Renal cortical epithelial cell (primary cell): ENCODE data around the gene SLC28A1. TPM values are rescaled to one million over a fixed set of nuclear protein-coding genes. Genes with fewer than 3 reads are reported as not detected.
A peak's percentile ranks its signal among the peaks of the same experiment; 100 is the strongest.

Source experiments
- DNase-seq: peaks from one replicate; pipeline ENCODE4 v3.0.0-alpha.2; 2011; ENCODE audit warnings: low read depth
- total RNA-seq: library from RNA; depleted of rRNA; stranded (reverse); fragments of >200 nt; gene quantifications from 2 replicates; pipeline ENCODE4 v1.2.3, GENCODE V29; 2014

SLC28A1 gene
- total RNA-seq, 1 donor from 2014 or later = 0.15 TPM

- no peak for DNase-seq
Measured at GRCh38 chr15:84938726-84939125, 54.3 kb downstream of the SLC28A1 start.

DNA sequence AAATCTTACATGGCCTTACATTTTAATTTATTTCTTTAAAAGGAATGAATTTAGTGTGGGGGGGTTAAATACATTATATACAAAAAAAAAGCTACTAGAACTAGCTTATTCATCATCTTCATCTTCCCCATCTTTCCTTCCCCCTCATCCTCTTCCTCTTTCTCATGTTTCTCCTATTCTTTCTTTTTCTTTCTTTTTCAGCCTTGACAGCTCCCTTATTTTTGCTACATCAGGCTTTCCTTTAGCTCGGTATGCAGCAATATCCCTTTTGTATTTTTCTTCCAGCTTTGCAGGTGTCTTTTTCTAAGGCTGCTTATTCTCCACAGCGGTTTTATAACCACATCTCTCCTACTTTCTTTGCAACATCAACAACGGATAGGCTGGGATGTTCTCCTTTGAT, 55.9 kb downstream of the SLC28A1 start:
- DNase-seq = no peak

DNA sequence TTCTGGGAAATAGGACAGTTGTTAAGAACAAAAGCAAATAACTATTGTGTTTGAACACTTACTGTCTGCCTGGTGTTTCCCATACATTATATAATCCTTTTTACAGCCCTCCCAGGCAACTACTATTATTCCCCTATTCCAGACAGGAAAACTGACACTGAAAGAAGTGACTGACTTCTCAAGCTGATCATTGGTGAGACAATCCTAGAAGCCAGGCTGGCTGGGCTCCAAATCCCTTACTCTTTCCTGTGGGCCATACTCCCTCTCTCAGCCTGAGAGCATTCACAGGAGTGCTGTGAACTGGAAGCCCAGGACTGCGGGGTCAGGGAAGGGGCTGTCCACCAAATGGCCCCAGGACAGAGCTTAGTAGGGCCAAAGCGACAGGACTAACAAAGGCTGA, 58.0 kb downstream of the SLC28A1 start:
- no peak for DNase-seq

DNA sequence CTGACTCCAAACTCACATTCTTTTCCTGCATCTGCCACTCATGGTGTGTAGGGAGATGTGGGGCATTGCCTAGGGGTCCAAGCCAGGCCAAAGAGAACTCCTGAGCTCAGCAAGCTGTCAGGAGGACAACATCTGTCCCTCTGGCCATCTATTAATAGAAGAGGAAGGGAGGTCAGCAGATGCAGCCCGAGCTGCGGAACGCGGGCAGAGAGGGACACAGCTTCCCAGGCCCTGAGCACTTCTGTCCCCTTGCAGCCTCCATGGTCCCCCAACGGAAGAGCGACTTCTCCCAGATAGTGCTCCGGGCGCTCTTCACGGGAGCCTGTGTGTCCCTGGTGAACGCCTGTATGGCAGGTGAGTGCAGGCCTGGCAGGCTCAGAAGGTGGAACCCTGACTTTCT, 59.8 kb downstream of the SLC28A1 start:
- no peak for DNase-seq

DNA sequence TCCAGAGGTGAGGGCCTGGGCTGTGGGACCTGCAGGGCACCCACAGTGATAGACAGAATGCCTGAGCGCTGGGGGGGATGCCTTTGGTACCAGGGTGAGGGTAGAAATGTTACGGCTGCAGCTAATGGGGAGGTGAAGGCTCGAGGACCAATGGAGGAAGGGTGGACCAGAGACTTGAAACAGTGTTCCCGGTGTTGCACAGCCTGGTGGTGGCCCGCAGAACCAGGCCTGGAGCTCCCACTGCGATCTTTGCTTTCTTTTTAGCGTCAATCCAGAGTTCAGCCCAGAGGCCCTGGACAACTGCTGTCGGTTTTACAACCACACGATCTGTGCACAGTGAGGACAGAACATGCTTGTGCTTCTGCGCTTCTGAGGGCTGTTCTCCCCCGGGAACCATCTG, 60.4 kb downstream of the SLC28A1 start:
- no peak for DNase-seq

GRCh38 chr15:84946772-84947489, 62.5 kb downstream of the SLC28A1 start:
- DNase-seq = no peak

- DNase-seq = peak; percentile 78
Measured at GRCh38 chr15:84947947-84948830, 63.7 kb downstream of the SLC28A1 start.

GRCh38 chr15:84949043-84949442, 64.6 kb downstream of the SLC28A1 start:
- DNase-seq = no peak

- no peak for DNase-seq
Measured at GRCh38 chr15:84949845-84950569, 65.5 kb downstream of the SLC28A1 start.

GRCh38 chr15:84950570-84951111, 66.2 kb downstream of the SLC28A1 start:
- DNase-seq = no peak

DNA sequence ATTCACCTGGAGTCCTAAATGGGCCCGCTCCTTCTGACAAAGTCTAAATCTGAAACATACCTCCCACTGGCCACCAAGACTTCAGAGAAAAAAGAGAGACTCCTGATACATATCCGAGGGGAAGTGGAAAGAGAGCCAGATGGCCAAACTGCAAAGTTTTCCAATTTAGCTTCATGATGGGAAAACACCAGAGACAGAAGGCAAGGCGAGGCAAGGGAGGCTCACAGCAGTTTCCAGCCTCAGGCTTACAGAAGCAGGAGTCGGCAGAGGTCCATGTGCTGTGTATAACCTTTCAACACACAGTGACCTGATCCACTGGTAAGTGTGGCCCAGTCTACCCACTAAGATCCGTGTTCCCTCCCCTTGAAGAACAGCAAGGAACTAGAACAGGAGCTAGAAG, 67.3 kb downstream of the SLC28A1 start:
- DNase-seq = no peak

DNA sequence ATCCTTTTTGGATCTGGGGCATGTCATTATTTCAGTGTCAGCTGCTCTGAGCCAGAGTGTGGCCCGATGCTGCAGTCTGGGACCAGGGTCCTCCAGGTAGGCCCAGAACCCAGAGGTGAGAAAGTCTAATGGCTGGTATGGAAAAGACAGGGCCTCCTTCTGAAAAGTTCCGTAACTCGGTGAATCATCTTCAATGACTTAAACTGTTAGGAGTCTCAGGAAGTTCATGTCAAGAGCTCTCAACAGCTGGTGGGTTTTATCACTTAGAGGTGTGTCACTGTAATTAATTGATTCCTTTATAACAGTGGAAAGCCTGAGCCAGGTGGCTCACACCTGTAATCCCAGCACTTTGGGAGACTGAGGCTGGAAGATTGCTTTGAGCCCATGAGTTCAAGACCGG, 68.7 kb downstream of the SLC28A1 start:
- DNase-seq = no peak

DNA sequence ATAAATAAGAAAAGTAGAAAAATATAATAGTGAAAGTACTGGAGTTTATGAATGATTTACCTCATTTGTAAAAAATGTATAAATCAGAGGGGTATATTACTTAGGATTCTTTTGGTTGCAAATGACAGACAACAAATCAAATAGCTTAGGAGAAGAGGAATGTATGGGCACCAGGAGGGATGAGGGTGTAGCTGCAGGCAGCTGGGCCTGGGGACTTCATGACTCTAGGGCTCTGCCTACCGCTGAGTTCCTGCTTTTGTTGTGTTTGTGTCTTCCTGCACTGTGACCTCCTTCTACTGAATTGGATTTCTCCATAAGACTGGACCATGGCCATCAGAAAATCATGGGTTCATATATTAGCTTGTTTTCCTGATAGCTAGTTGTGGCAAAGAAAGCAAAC, 69.3 kb downstream of the SLC28A1 start:
- DNase-seq = no peak

GRCh38 chr15:84955089-84955848, 70.8 kb downstream of the SLC28A1 start:
- peak; percentile 57 for DNase-seq

GRCh38 chr15:84956199-84956598, 71.7 kb downstream of the SLC28A1 start:
- no peak for DNase-seq

- DNase-seq = no peak
Measured at GRCh38 chr15:84960391-84961113, 76.1 kb downstream of the SLC28A1 start.

DNA sequence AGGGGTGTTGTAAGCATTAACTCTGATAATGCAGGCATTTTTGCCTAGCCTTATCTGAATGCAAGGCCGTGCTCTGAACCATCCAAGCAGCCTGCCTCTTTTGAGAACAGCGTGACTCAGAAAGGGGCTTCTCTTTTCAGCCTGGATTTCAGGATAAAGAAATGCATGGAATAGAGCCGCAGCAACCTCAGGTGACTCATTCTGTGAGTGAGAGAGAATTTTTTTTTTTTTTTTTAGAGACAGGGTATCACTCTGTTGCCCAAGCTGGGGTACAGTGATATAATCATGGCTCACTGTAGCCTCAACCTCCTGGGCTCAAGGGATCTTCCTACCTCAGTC, 76.6 kb downstream of the SLC28A1 start:
- DNase-seq = peak; percentile 33

DNA sequence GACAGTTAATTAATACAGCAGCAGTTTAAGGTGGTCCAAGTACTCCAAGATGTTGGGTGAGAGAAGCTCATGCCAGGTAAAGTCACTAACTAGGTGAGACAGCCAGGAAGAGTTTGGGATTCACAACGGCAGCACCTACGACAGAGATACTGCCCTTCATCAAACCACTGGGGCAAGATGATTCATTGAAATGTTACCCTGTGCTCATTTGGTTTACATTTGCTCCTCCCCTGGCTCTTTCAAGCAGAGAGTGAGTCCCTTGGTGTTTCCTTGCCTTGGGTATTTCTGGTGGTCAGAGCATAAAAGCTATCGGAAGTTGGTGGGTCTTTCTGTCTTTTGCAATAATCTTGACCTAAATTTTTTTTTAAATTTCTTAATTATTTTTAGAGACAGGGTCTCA, 77.2 kb downstream of the SLC28A1 start:
- DNase-seq = no peak

DNA sequence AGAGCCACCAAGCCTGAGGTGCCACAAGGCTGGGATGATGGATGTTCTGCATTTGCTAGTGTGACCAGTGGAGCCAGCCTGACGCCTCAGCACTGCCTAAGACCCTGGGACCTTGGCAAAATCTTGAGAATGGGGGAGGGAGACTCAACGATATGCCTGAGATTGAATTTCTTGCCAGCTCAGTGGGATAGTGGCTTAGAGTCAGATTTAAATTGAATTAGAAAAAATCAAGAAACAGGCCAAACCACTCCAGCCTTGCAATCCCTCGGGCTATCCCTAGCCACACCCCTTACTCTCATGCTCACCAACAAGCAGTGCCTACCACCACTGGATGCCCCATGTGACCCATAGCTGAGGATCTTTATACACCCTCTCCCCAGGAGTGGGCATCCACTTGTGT, 78.5 kb downstream of the SLC28A1 start:
- no peak for DNase-seq

GRCh38 chr15:84967380-84967779, 82.9 kb downstream of the SLC28A1 start:
- DNase-seq = no peak

GRCh38 chr15:84968301-84968700, 83.8 kb downstream of the SLC28A1 start:
- no peak for DNase-seq
